Tibial nerve (tissue), 4 donors: ENCODE data around the gene PDE3A.

ENCODE experiments used
- EP300 ChIP-seq, 2 donors: sonication (generic); formaldehyde crosslinking; IDR thresholded peaks; one replicate each; pipeline ENCODE4 v1.6.1; 2017; ENCODE audit warnings: antibody characterized with exemption in 2 of 2, mild to moderate bottlenecking in 1 of 2
- POLR2A ChIP-seq, 2 donors: fragments of 450-650 bp; IDR thresholded peaks; one replicate each; pipeline ENCODE4 v1.6.1; 2017; ENCODE audit warnings: antibody characterized with exemption in 2 of 2, mild to moderate bottlenecking in 2 of 2, moderate library complexity in 2 of 2
- TF ChIP-seq, protein P1 (sequence below), 5 experiments: fragments of 200-600 bp in 3 of 5; fragments of 450-650 bp in 2 of 5; sonication (generic) in 3 of 5; IDR thresholded peaks; one replicate each; pipeline ENCODE4 v1.5.1; 2016 to 2019; ENCODE audit warnings: antibody characterized with exemption in 5 of 5, mild to moderate bottlenecking in 3 of 5, moderate library complexity in 2 of 5

DNA sequence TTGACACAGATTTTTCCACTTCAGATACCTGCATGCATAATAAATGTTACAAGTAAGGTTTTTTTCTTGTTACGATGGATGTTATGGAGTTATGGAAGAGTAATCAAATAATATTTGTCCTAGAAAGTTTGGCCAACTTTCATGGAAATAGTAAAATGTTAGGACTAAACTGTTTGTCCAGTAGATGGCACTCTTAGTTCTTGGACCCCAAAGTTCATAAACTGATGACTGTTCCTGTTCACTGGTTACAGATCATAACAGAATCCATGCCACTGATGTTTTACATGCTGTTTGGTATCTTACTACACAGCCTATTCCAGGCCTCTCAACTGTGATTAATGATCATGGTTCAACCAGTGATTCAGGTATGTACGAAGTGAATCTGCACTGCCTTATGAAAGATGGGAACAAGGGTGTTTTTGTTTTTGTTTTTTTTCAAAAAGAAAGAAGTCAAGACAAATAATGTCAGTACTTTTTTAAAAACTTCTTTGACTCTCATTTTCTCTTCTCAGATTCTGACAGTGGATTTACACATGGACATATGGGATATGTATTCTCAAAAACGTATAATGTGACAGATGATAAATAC is 278.0 kb downstream of the PDE3A start:
- TF ChIP-seq, protein P1, sequence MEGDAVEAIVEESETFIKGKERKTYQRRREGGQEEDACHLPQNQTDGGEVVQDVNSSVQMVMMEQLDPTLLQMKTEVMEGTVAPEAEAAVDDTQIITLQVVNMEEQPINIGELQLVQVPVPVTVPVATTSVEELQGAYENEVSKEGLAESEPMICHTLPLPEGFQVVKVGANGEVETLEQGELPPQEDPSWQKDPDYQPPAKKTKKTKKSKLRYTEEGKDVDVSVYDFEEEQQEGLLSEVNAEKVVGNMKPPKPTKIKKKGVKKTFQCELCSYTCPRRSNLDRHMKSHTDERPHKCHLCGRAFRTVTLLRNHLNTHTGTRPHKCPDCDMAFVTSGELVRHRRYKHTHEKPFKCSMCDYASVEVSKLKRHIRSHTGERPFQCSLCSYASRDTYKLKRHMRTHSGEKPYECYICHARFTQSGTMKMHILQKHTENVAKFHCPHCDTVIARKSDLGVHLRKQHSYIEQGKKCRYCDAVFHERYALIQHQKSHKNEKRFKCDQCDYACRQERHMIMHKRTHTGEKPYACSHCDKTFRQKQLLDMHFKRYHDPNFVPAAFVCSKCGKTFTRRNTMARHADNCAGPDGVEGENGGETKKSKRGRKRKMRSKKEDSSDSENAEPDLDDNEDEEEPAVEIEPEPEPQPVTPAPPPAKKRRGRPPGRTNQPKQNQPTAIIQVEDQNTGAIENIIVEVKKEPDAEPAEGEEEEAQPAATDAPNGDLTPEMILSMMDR (IDR thresholded peaks at IDR 0.05): peak; percentile 32 to 59 (median 47)
- TF ChIP-seq POLR2A (IDR thresholded peaks at IDR 0.05) (no peak), EP300 (IDR thresholded peaks at IDR 0.05) (no peak)
